Spleen (tissue), 7 donors: ENCODE data around the gene SMARCA4.

Experiments used
- CTCF ChIP-seq, 11 experiments: fragments of 200-600 bp in 7 of 11; fragments of 450-650 bp in 4 of 11; sonication (generic) in 4 of 11; IDR thresholded peaks in 8 of 11; conservative IDR thresholded peaks in 3 of 11; 1 replicate in 7 of 11; 2 replicates in 4 of 11; pipeline versions ENCODE4 v1.4.0 to v1.8.0; 2016 to 2021; ENCODE audit warnings: antibody characterized with exemption in 11 of 11, inconsistent platforms in 4 of 11, mild to moderate bottlenecking in 1 of 11
- POLR2A ChIP-seq, 3 donors: fragments of 450-650 bp; IDR thresholded peaks; one replicate each; pipeline ENCODE4 v1.5.1; 2017; ENCODE audit warnings: antibody characterized with exemption in 3 of 3, mild to moderate bottlenecking in 1 of 3
- POLR2AphosphoS5 ChIP-seq, 3 donors: sonication (generic); formaldehyde crosslinking; IDR thresholded peaks; one replicate each; pipeline ENCODE4 v1.5.1; 2017; ENCODE audit warnings: antibody characterized with exemption in 3 of 3
- donor health status: DM: no; HTN: no; CAD: no; lungs with moderate emphysema.
- donor health status: DM: no; HTN: no; CAD: no.
- donor health status: DM: no; HTN: no; CAD: no.

- no peak for TF ChIP-seq CTCF (IDR thresholded peaks at IDR 0.05 in 8 of 11, conservative IDR thresholded peaks at IDR 0.05 in 3 of 11)
- TF ChIP-seq POLR2A (IDR thresholded peaks at IDR 0.05), result no peak
- no peak for TF ChIP-seq POLR2AphosphoS5 (IDR thresholded peaks at IDR 0.05)
Observed at GRCh38 chr19:11108746-11109145, 147.9 kb downstream of the SMARCA4 start.
